KOPT-K1 (cell line): ENCODE results near the gene UQCC2.

Experiments
- H3K27ac ChIP-seq: fragments of 200-600 bp; sonication (generic); 2 replicates; pipeline ENCODE4 v1.5.1; 2016; ENCODE audit warnings: antibody characterized with exemption, mild to moderate bottlenecking, low read depth, low read length; ENCODE audit not compliant: poor library complexity, severe bottlenecking
- H3K36me3 ChIP-seq: fragments of 200-600 bp; sonication (generic); 2 replicates; pipeline ENCODE4 v1.5.1; 2017; ENCODE audit warnings: antibody characterized with exemption, mild to moderate bottlenecking, low read length, moderate library complexity; ENCODE audit not compliant: insufficient read depth
- H3K9me3 ChIP-seq: fragments of 200-600 bp; sonication (generic); 2 replicates; pipeline ENCODE4 v1.5.1; 2017; ENCODE audit warnings: antibody characterized with exemption, low read length, mild to moderate bottlenecking; ENCODE audit not compliant: insufficient read depth, poor library complexity, severe bottlenecking

The UQCC2 gene

DNA sequence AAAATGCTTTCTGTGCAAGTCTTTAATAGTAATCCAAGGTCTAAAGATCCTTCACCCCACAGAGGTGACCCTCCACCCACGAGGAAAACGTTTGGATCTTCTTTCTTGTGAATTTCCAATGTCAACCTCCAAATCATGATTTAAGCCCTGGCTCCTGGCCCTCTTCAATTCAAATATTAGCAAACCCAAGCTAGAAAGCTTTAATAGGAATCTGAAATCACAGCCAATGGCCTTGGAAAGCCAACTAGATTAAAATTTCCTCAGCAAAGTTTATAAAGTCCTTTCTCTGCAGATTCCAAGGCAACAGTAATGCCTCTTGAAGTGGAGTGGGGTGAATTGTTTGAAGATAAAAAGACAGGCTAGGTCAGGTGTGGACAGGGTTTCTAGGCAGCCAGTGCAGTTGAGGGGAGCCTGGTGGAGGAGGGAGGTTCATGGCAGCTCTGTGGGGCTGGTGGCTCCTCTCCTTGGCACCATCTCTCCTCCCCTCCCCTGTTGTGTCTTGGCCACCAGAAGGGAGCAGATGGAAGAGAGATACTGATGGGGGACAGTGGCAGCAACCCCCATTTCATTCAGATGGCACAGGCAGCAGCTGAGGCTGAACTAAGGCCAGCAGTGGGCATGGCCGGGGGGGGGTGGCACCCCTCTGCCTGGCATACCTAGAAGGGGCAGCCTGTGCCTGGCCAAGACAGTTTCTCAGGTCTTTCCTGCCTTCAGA, 12.0 kb upstream of the UQCC2 start:
- no peaks in the 10 kb centered on the region for H3K36me3 ChIP-seq
- H3K27ac ChIP-seq, result no peak overlapping the region
- no peaks in the 10 kb centered on the region for H3K9me3 ChIP-seq

- no peaks in the 10 kb centered on the region for H3K9me3 ChIP-seq
These were observed 10.7 kb upstream of the UQCC2 start for GRCh38 chr6:33722103-33722623.

DNA sequence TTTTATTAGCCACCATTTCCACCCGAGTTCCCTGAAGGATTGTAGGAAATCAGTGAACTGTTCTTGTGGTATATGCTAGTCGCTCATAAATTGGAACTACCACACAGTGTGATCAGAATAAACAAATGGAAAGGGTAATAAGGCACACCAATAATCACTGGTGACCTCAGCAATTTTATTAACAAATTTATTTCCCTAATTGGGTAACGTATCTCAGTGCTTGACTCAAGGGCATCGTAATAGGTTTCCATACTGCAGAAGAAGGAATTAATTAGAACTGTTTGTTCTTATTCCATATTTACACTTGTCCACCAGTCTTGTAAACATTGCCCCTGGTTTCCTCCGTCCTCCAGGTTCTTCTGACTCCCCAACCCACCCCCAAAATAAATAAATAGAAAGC, 10.0 kb upstream of the UQCC2 start:
- Histone ChIP-seq H3K27ac (no peak overlapping the region), H3K36me3 (no peaks in the 10 kb centered on the region)

More at GRCh38 chr6:33722103-33722623, 10.7 kb upstream of the UQCC2 start:
- no peaks in the 10 kb centered on the region for H3K36me3 ChIP-seq
- no peak overlapping the region for H3K27ac ChIP-seq

DNA sequence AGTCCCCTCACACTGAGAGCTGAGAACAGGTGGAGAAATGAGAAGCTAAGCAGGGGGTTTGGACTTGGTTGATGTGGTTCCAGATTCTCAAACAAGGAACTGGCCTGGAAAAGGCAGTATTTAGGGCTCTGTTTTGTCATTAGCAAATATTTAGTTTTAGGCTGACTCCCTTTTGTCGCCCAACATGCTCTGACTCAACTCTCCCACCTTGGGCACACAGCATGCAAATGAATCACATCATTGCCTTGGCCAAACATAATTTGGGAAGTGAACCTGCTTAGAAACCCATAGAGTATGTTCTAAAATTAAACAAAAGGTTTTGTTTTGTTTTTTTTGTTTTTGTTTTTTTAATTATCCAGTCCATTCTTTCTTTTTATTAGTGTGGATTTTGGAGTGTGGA, 9.5 kb upstream of the UQCC2 start:
- H3K27ac ChIP-seq, result no peak overlapping the region
- no peaks in the 10 kb centered on the region for H3K36me3 ChIP-seq
- no peaks in the 10 kb centered on the region for H3K9me3 ChIP-seq

More for the DNA sequence above, 10.0 kb upstream of the UQCC2 start:
- no peaks in the 10 kb centered on the region for H3K9me3 ChIP-seq

DNA sequence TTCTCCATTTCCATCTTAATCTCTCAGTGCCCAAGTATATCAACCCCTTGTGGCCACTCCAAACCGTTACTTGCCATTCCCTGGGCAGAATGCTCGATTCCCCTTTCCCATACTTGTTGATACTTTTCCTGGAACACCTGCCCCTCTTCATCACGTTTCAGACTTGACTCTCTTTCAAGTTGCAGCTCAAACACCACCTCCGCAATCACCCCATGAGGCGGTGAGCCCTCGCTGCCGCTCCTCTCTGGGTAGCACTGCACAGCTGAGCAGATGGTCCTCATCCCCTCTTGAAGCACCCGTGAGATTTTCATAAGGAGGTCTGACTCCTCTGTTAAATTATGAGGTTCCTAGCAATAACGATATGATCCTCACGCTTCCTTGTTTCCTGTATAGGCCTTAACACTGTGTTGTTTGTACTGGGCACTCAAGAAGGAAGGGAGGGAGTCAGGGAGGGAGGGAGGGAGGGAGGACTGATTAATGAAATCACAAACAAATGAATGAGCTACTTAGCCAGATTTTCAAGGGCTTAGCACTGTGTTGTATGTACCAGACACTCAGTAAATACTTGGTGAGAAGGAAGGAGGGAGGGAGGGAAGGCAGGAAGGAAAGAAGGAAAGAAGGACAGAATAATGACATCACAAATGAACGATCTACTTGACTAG, 8.0 kb upstream of the UQCC2 start:
- Histone ChIP-seq H3K36me3 (no peaks in the 10 kb centered on the region), H3K9me3 (no peaks in the 10 kb centered on the region), H3K27ac (no peak overlapping the region)

DNA sequence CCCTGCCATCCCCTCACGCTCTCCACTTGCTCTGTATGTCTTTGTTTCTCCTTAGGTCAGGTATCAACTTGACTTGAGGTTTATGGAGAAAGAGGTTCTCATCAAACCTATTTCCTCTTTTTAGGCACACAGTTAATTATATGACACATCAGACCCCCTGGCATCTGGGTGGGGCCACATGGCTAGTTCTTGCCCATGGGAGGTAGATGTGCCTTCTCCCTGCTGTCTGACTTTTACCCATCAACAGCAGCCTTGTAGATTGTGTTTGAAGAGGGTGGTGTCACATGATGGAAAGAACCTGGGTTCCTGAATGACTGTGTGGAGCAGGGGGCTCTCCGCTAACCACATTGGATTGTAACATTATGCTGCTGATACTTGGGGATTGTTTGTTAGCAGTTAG, 7.2 kb upstream of the UQCC2 start:
- Histone ChIP-seq H3K9me3 (no peaks in the 10 kb centered on the region), H3K27ac (no peak overlapping the region), H3K36me3 (no peaks in the 10 kb centered on the region)

DNA sequence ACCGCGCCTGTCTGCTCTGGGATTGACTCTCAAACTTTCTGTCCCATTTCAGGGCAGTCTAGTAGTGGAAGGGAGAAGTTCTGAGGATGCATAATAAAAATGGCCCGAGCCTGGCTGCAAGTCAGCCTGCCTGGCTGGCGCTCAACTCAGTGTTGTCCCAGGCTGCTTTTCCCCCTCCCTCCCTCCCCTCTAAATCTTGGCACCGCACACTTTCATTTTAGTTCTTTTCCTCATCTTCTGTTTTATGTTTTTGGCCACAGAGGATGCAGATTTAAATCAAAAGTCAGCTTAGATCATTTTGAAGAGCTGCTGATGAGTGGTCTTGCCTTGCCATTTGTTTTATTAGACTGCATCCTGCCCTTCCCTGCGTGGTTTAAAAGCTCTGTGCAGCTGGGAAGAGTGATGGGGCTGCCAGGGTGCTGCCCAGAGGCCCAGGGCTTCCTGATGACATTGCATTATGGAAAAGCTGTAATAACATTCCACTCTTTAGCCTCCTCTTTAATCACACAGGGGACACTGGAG, 6.5 kb upstream of the UQCC2 start:
- no peaks in the 10 kb centered on the region for H3K36me3 ChIP-seq
- no peaks in the 10 kb centered on the region for H3K9me3 ChIP-seq
- H3K27ac ChIP-seq, result no peak overlapping the region

- no peaks in the 10 kb centered on the region for H3K36me3 ChIP-seq
- H3K9me3 ChIP-seq, result no peaks in the 10 kb centered on the region
- H3K27ac ChIP-seq, result no peak overlapping the region
These were observed 5.6 kb upstream of the UQCC2 start for GRCh38 chr6:33716890-33717632.

GRCh38 chr6:33716379-33716778, 4.9 kb upstream of the UQCC2 start:
- H3K9me3 ChIP-seq, result no peaks in the 10 kb centered on the region
- no peaks in the 10 kb centered on the region for H3K36me3 ChIP-seq
- no peak overlapping the region for H3K27ac ChIP-seq

DNA sequence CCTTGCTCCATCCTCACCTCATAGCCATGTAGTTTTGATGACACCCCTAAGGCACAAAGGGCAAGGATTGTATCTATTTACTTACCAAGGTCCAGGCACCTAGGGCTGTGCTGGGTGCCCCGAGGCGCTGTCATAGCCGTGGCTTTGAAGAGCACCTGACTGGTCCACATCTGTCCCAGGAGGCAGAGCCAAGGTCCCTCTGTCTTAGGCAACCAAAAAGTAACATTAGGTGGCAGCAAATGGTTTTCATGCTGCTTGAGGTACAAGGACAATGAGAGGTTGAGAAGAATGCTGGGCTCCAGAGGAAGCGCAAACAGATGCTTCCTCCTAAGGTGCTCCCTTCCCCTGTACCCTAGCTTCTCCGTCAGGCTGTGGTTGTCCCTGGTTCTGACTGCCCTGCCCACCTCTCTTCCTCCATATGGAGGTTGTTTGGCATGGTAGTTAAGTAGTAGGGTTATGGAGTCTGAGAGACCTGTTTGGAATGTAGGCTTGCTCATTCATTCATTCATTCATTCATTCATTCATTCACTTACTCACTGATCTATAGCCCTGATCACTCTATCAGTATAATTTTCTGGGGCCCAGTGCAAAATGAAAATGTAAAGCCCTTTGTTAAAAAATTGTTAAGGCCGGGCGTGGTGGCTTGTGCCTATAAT, 3.0 kb upstream of the UQCC2 start:
- Histone ChIP-seq H3K36me3 (peaks cover 10% of the 10 kb centered on the region), H3K9me3 (no peaks in the 10 kb centered on the region), H3K27ac (no peak overlapping the region)

DNA sequence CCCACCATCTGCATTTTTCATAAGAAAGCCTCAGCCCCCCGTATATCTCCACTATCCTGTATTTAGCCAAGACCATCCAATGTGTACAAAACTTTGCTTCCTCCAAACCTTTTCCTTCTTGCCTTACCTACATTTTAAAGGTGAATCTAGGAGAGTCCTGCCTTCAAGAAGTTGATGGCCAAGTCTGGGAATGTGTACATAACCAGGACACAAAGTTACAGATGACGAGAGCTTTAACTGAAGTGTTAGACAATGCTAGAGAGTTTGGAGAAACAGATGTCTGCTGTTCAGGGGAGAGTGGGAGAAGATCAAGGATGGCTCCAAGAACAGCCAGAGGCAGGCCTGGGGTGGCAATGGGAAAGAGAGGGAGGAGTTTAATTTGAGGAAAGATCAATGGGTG, 2.3 kb upstream of the UQCC2 start:
- H3K9me3 ChIP-seq, result no peaks in the 10 kb centered on the region
- peaks cover 17% of the 10 kb centered on the region for H3K36me3 ChIP-seq
- no peak overlapping the region for H3K27ac ChIP-seq

DNA sequence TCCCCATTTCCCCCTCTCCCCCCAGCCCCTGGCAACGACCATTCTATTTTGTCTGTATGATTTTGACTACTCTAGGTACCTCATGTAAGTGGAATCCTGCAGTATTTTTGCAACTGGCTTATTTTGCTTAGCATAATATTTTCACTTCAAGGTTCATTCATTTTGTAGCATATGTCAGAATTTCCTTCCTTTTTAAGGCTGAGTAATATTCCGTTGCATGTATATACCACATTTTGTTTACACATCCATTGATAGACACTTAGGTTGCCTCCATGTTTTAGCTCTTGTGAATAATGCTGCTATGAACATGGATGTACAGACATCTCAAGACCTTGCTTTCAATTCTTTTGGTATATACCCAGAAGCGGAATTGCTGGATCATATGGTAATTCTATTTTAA, 1.4 kb upstream of the UQCC2 start:
- H3K9me3 ChIP-seq, result no peaks in the 10 kb centered on the region
- peaks cover 26% of the 10 kb centered on the region for H3K36me3 ChIP-seq
- no peak overlapping the region for H3K27ac ChIP-seq

GRCh38 chr6:33710296-33711121, 991 bp downstream of the UQCC2 start:
- Histone ChIP-seq H3K36me3 (peaks cover 42% of the 10 kb centered on the region), H3K9me3 (no peaks in the 10 kb centered on the region), H3K27ac (peak overlapping the region; percentile 95)

- Histone ChIP-seq H3K27ac (no peak overlapping the region), H3K36me3 (peaks cover 45% of the 10 kb centered on the region), H3K9me3 (no peaks in the 10 kb centered on the region)
These were observed 1.8 kb downstream of the UQCC2 start for GRCh38 chr6:33709605-33710295.
